Neuronal stem cell (in vitro differentiated cells): Measurements from ENCODE around the gene ENOX1.

Experiments
- DNase-seq: peaks from one replicate; pipeline ENCODE4 v3.0.0-alpha.2; 2013; ENCODE audit warnings: low spot score
- H2AFZ ChIP-seq: one replicate; pipeline ENCODE4 v1.6.1; 2013; ENCODE audit warnings: mild to moderate bottlenecking, low read length, inconsistent platforms
- H2AK5ac ChIP-seq: 2 replicates; pipeline ENCODE4 v1.6.1; 2013; ENCODE audit warnings: low read depth, mild to moderate bottlenecking, inconsistent platforms, low read length, moderate library complexity, mixed read lengths
- H2BK120ac ChIP-seq: 2 replicates; pipeline ENCODE4 v1.6.1; 2013; ENCODE audit warnings: low read depth, mild to moderate bottlenecking, inconsistent platforms, low read length, moderate library complexity, mixed read lengths
- H2BK12ac ChIP-seq: one replicate; pipeline ENCODE4 v1.6.1; 2013; ENCODE audit warnings: low read length, inconsistent platforms
- H2BK15ac ChIP-seq: 2 replicates; pipeline ENCODE4 v1.6.1; 2013; ENCODE audit warnings: mild to moderate bottlenecking, low read length, inconsistent platforms, mixed read lengths
- H2BK5ac ChIP-seq: one replicate; pipeline ENCODE4 v1.6.1; 2013; ENCODE audit warnings: inconsistent platforms, mild to moderate bottlenecking, low read length, moderate library complexity
- H3K14ac ChIP-seq: one replicate; pipeline ENCODE4 v1.6.1; 2013; ENCODE audit warnings: low read length, inconsistent platforms
- H3K18ac ChIP-seq: 2 replicates; pipeline ENCODE4 v1.6.1; 2013; ENCODE audit warnings: low read length, inconsistent platforms
- H3K23ac ChIP-seq: 2 replicates; pipeline ENCODE4 v1.6.1; 2013; ENCODE audit warnings: low read depth, mild to moderate bottlenecking, mixed read lengths, low read length, inconsistent platforms; ENCODE audit not compliant: poor library complexity
- H3K27ac ChIP-seq: replicated peaks from 3 replicates; pipeline ENCODE4 v1.5.1; 2013; ENCODE audit warnings: low read length, inconsistent platforms
- H3K27me3 ChIP-seq, 3 experiments: 2 replicates each; pipeline ENCODE4 v1.6.1; 2013; ENCODE audit warnings: low read length in 3 of 3, mild to moderate bottlenecking in 2 of 3, inconsistent platforms in 1 of 3, low read depth in 1 of 3, mixed read lengths in 1 of 3, moderate library complexity in 1 of 3; ENCODE audit not compliant: control insufficient read depth in 3 of 3, insufficient read depth in 3 of 3
- H3K36me3 ChIP-seq, 2 donors: replicated peaks in 1 of 2; 2 replicates each; pipeline ENCODE4 v1.6.1; 2013; ENCODE audit warnings: low read length in 2 of 2; ENCODE audit not compliant: control insufficient read depth in 2 of 2, insufficient read depth in 2 of 2
- H3K4ac ChIP-seq: 2 replicates; pipeline ENCODE4 v1.6.1; 2013; ENCODE audit warnings: inconsistent platforms, mild to moderate bottlenecking, low read length, moderate library complexity
- H3K4me1 ChIP-seq, 2 donors: 1 replicate in 1 of 2; 2 replicates in 1 of 2; pipeline ENCODE4 v1.6.1; 2013; ENCODE audit warnings: low read length in 2 of 2, low read depth in 1 of 2; ENCODE audit not compliant: control insufficient read depth in 2 of 2, insufficient read depth in 1 of 2
- H3K4me2 ChIP-seq: one replicate; pipeline ENCODE4 v1.6.1; 2013; ENCODE audit warnings: mild to moderate bottlenecking, low read length, inconsistent platforms; ENCODE audit not compliant: insufficient read depth, poor library complexity, severe bottlenecking
- H3K4me3 ChIP-seq, 2 donors: 2 replicates each; pipeline ENCODE4 v1.5.1; 2013; ENCODE audit warnings: low read length in 2 of 2, mild to moderate bottlenecking in 2 of 2, inconsistent platforms in 1 of 2, moderate library complexity in 1 of 2
- H3K79me1 ChIP-seq: one replicate; pipeline ENCODE4 v1.6.1; 2013; ENCODE audit warnings: low read depth, mild to moderate bottlenecking, inconsistent platforms, low read length, moderate library complexity
- H3K9ac ChIP-seq: one replicate; pipeline ENCODE4 v1.6.1; 2013; ENCODE audit warnings: mild to moderate bottlenecking, low read depth, low read length, inconsistent platforms; ENCODE audit not compliant: poor library complexity
- H3K9me3 ChIP-seq, 2 donors: replicated peaks in 1 of 2; 2 replicates each; pipeline versions ENCODE3 to v1.6.1; 2013; ENCODE audit warnings: low read length in 2 of 2, mild to moderate bottlenecking in 2 of 2, inconsistent platforms in 1 of 2, low read depth in 1 of 2, mixed read lengths in 1 of 2, moderate library complexity in 1 of 2; ENCODE audit not compliant: control insufficient read depth in 2 of 2, insufficient read depth in 1 of 2
- H4K8ac ChIP-seq: one replicate; pipeline ENCODE4 v1.6.1; 2013; ENCODE audit warnings: low read depth, mild to moderate bottlenecking, inconsistent platforms, low read length, moderate library complexity
- H4K91ac ChIP-seq: one replicate; pipeline ENCODE4 v1.6.1; 2013; ENCODE audit warnings: low read length, low read depth, mild to moderate bottlenecking, inconsistent platforms; ENCODE audit not compliant: poor library complexity
- WGBS, 2 donors: extraction: QIAGEN DNeasy Blood & Tissue Kit; methylation state at CpG; one replicate each; pipeline ENCODE4 v1.1.7; 2013; ENCODE audit warnings: missing lambda C conversion rate in 2 of 2, mixed read lengths in 1 of 2; ENCODE audit not compliant: insufficient read length in 2 of 2, insufficient replicate concordance in 1 of 2; ENCODE audit errors: extremely low coverage in 2 of 2; 5-methylcytosine and 5-hydroxymethylcytosine counted together

ENOX1 gene

DNA sequence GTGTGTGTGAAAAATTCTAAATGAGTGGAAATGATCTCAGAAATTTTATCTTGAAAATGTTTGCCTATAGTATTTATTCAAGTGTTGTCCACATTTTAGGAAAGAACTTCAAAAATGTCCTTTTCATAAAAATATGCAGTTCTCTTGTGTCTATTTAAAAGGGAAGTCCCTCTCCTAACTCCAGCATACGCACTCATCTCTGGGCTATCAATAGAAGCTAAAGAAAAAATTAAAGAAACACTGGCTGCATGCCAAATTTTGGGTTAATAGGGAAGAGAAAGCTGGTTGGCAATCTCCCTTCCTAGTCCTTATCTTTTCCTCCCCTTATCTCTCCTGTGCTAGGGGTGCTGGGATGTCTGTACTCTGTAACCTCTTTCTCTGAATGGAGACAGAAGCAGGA lies 313.3 kb downstream of the ENOX1 start:
- DNase-seq = no peak
- no peaks in the 10 kb centered on the region for H3K36me3 ChIP-seq
- H3K4me2 ChIP-seq = no peak overlapping the region
- no peak overlapping the region for H2BK5ac ChIP-seq
- H2AFZ ChIP-seq = no peak overlapping the region
- no peaks in the 10 kb centered on the region for H3K9me3 ChIP-seq
- H3K4me1 ChIP-seq = peaks cover 0 to 2% of the 10 kb centered on the region in 2 donors
- no peak overlapping the region for H3K4me3 ChIP-seq
- H2BK15ac ChIP-seq = no peak overlapping the region
- H3K27me3 ChIP-seq = no peaks in the 10 kb centered on the region
- H2BK120ac ChIP-seq = no peak overlapping the region
- H2BK12ac ChIP-seq = no peak overlapping the region
- no peak overlapping the region for H3K23ac ChIP-seq
- H4K8ac ChIP-seq = no peak overlapping the region
- no peak overlapping the region for H3K14ac ChIP-seq
- no CpG with 5 or more reads among the region's 1 CpG for WGBS, 2 donors
- H4K91ac ChIP-seq = no peak overlapping the region
- no peak overlapping the region for H3K18ac ChIP-seq
- H3K79me1 ChIP-seq = no peaks in the 10 kb centered on the region
- H2AK5ac ChIP-seq = no peak overlapping the region
- H3K27ac ChIP-seq = no peak overlapping the region
- H3K4ac ChIP-seq = no peak overlapping the region
- H3K9ac ChIP-seq = no peak overlapping the region

DNA sequence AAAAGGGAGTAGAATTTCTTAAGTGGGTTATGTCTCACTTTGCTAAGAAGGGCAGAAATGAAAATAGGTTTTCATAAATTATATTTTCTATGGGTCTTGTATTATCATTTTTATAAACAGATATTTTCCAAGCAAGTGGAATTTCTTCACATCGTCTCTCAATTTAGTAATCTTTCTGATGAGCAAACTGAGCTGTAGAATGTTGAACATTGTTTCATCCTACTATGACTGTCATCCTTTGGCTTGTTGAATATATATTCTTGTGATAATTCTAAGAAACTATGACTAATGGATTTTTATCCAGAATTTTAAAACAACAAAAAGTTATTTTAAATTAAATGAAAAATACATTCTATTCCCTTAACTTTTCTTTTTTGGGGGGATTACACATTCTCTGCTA lies 313.8 kb downstream of the ENOX1 start:
- Histone ChIP-seq H2BK12ac (no peak overlapping the region), H2AK5ac (no peak overlapping the region), H3K9ac (no peak overlapping the region), H2BK5ac (no peak overlapping the region), H2AFZ (no peak overlapping the region), H3K4me1 (peaks cover 0 to 2% of the 10 kb centered on the region in 2 donors), H3K36me3 (no peaks in the 10 kb centered on the region), H3K4me2 (no peak overlapping the region), H3K27me3 (no peaks in the 10 kb centered on the region), H4K8ac (no peak overlapping the region), H3K4ac (no peak overlapping the region), H3K4me3 (no peak overlapping the region), H2BK120ac (no peak overlapping the region), H3K23ac (no peak overlapping the region), H2BK15ac (no peak overlapping the region), H3K79me1 (no peaks in the 10 kb centered on the region), H3K18ac (no peak overlapping the region), H3K14ac (no peak overlapping the region), H3K27ac (no peak overlapping the region), H3K9me3 (no peaks in the 10 kb centered on the region), H4K91ac (no peak overlapping the region)
- no CpG with 5 or more reads among the region's 1 CpG for WGBS, 2 donors
- DNase-seq = no peak

DNA sequence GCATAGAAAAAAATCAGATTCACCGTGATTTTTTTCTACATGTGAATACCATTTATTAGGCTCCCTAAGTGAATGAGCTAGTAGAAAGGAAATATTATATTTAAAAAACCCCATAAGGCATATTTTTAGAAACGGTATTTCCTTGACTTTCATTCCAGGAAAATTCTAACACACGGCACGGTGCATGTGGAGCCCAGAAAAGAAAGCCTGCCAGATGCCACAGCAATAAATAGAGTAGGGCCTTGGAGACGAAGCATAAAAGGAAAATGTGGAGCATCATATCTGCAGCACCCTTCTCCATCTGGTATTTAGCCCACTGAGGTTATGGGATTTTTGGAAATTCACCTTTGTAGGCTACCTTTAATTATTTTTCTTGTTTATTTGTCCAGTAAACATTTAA lies 314.4 kb downstream of the ENOX1 start:
- Histone ChIP-seq H3K4me1 (peaks cover 0 to 2% of the 10 kb centered on the region in 2 donors), H3K79me1 (no peaks in the 10 kb centered on the region), H2AFZ (no peak overlapping the region), H3K14ac (no peak overlapping the region), H3K23ac (no peak overlapping the region), H4K91ac (no peak overlapping the region), H3K36me3 (no peaks in the 10 kb centered on the region), H3K4me3 (no peak overlapping the region), H4K8ac (no peak overlapping the region), H3K9ac (no peak overlapping the region), H2BK15ac (no peak overlapping the region), H2BK120ac (no peak overlapping the region), H3K27ac (no peak overlapping the region), H3K4me2 (no peak overlapping the region), H3K27me3 (no peaks in the 10 kb centered on the region), H3K9me3 (no peaks in the 10 kb centered on the region), H2BK5ac (no peak overlapping the region), H3K4ac (no peak overlapping the region), H2AK5ac (no peak overlapping the region), H3K18ac (no peak overlapping the region), H2BK12ac (no peak overlapping the region)
- no CpG with 5 or more reads among the region's 5 CpGs for WGBS, 2 donors
- DNase-seq = no peak

DNA sequence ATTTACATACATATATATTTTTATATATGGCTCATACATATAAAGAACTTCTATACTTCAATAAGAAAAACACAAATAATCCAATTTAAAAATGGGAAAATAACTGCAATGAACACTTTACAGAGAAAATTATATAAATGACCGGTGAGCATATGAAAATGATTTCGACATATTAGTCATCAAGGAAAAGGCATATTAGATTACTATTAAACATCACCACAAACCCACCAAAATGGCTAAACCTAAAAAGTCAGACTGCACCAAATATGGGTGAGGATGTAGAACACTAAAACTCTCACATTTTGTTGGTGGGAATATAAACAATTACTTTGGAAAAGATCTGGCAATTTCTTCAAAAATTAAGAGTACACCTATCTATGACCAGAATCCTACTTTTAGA lies 316.2 kb downstream of the ENOX1 start:
- Histone ChIP-seq H2AFZ (no peak overlapping the region), H3K23ac (no peak overlapping the region), H3K27me3 (no peaks in the 10 kb centered on the region), H2BK12ac (no peak overlapping the region), H2AK5ac (no peak overlapping the region), H4K8ac (no peak overlapping the region), H2BK5ac (no peak overlapping the region), H2BK15ac (no peak overlapping the region), H3K9me3 (no peaks in the 10 kb centered on the region), H3K4me1 (peaks cover 0 to 2% of the 10 kb centered on the region in 2 donors), H3K4me2 (no peak overlapping the region), H3K27ac (no peak overlapping the region), H3K4ac (no peak overlapping the region), H3K18ac (no peak overlapping the region), H3K79me1 (no peaks in the 10 kb centered on the region), H2BK120ac (no peak overlapping the region), H4K91ac (no peak overlapping the region), H3K4me3 (no peak overlapping the region), H3K36me3 (no peaks in the 10 kb centered on the region), H3K9ac (no peak overlapping the region), H3K14ac (no peak overlapping the region)
- no peak for DNase-seq
- no CpG with 5 or more reads among the region's 2 CpGs for WGBS, 2 donors
